Spleen (tissue), 11 donors: ENCODE results near the gene GCNT3. TPM values are rescaled to one million over a fixed set of nuclear protein-coding genes. Genes with fewer than 3 reads are reported as not detected.

Source experiments
- DNase-seq: peaks from one replicate; pipeline ENCODE4 v3.0.0-alpha.2; 2020
- H3K27ac ChIP-seq, 8 donors: fragments of 200-600 bp; sonication (generic) in 7 of 8; 1 replicate in 4 of 8; 2 replicates in 4 of 8; pipeline versions ENCODE4 v1.5.0 to v1.8.0; 2016 to 2021; ENCODE audit warnings: inconsistent platforms in 4 of 8, mild to moderate bottlenecking in 4 of 8, moderate library complexity in 1 of 8
- H3K27me3 ChIP-seq, 7 donors: fragments of 200-600 bp; sonication (generic) in 6 of 7; replicated peaks in 1 of 7; 1 replicate in 4 of 7; 2 replicates in 3 of 7; pipeline versions ENCODE4 v1.5.0 to v1.8.0; 2016 to 2021; ENCODE audit warnings: inconsistent platforms in 3 of 7, mild to moderate bottlenecking in 1 of 7
- H3K36me3 ChIP-seq, 6 donors: fragments of 200-600 bp; sonication (generic) in 5 of 6; 1 replicate in 4 of 6; 2 replicates in 2 of 6; pipeline versions ENCODE4 v1.5.0 to v1.8.0; 2016 to 2021; ENCODE audit warnings: inconsistent platforms in 2 of 6
- H3K4me1 ChIP-seq, 6 donors: fragments of 200-600 bp; sonication (generic) in 5 of 6; 1 replicate in 3 of 6; 2 replicates in 3 of 6; pipeline versions ENCODE4 v1.5.0 to v1.8.0; 2016 to 2021; ENCODE audit warnings: inconsistent platforms in 3 of 6
- H3K4me3 ChIP-seq, 8 donors: fragments of 200-600 bp; sonication (generic) in 7 of 8; 1 replicate in 4 of 8; 2 replicates in 4 of 8; pipeline versions ENCODE4 v1.5.0 to v1.8.0; 2016 to 2021; ENCODE audit warnings: inconsistent platforms in 4 of 8, mild to moderate bottlenecking in 4 of 8, moderate library complexity in 2 of 8
- H3K9me3 ChIP-seq, 8 donors: fragments of 200-600 bp; sonication (generic) in 7 of 8; 1 replicate in 4 of 8; 2 replicates in 4 of 8; pipeline versions ENCODE4 v1.5.0 to v1.8.0; 2016 to 2021; ENCODE audit warnings: inconsistent platforms in 4 of 8
- CTCF ChIP-seq, 11 experiments: fragments of 200-600 bp in 7 of 11; fragments of 450-650 bp in 4 of 11; sonication (generic) in 4 of 11; IDR thresholded peaks in 8 of 11; conservative IDR thresholded peaks in 3 of 11; 1 replicate in 7 of 11; 2 replicates in 4 of 11; pipeline versions ENCODE4 v1.4.0 to v1.8.0; 2016 to 2021; ENCODE audit warnings: antibody characterized with exemption in 11 of 11, inconsistent platforms in 4 of 11, mild to moderate bottlenecking in 1 of 11
- POLR2A ChIP-seq, 3 donors: fragments of 450-650 bp; IDR thresholded peaks; one replicate each; pipeline ENCODE4 v1.5.1; 2017; ENCODE audit warnings: antibody characterized with exemption in 3 of 3, mild to moderate bottlenecking in 1 of 3
- POLR2AphosphoS5 ChIP-seq, 3 donors: sonication (generic); formaldehyde crosslinking; IDR thresholded peaks; one replicate each; pipeline ENCODE4 v1.5.1; 2017; ENCODE audit warnings: antibody characterized with exemption in 3 of 3
- WGBS, 5 donors: extraction: QIAGEN DNeasy Blood & Tissue Kit in 3 of 5; methylation state at CpG; one replicate each; pipeline versions ENCODE4 v1.1.5 to v1.1.7; 2013 to 2018; 5-methylcytosine and 5-hydroxymethylcytosine counted together
- intact Hi-C: fragments of 100-400 bp; cut with DNase I; formaldehyde crosslinking; loops from one replicate; pipeline ENCODE4 v1.15.0; 2023; ENCODE audit warnings: low total_unique reads
- polyA plus RNA-seq, 3 donors: library from polyadenylated mRNA; stranded (reverse); fragments of 200-250 nt; gene quantifications; one replicate each; pipeline ENCODE4 v1.2.1, GENCODE V29; 2013
- total RNA-seq, 7 donors: library from RNA; depleted of rRNA in 3 of 7; stranded (reverse); fragments of >200 nt in 3 of 7; fragmentation: NEBNext Ultra II Directional in 4 of 7; extraction: Animal tissue kit (Norgen Biotek cat#: 25700) in 4 of 7; gene quantifications; one replicate each; pipeline versions ENCODE4 v1.1.0 to v1.2.1, GENCODE V29; 2016 to 2021
- donor health status: healthy with polysubstance abuse.
- donor health status: DM: no; HTN: no; CAD: no; lungs with moderate emphysema.
- donor health status: DM: no; HTN: no; CAD: no.
- donor health status: Bipolar disorder and iron deficiency.
- donor health status: healthy.
- donor health status: DM: no; HTN: no; CAD: no.
- donor health status: DM: yes; HTN: yes; CAD: no.

GCNT3 gene
- total and polyA plus RNA-seq, 10 donors = 0.15 to 1.4 (median 0.25) TPM; not detected in 4

- TF ChIP-seq POLR2A (IDR thresholded peaks at IDR 0.05) (peak in 2 of 3 donors; percentile 12 to 47), CTCF (IDR thresholded peaks at IDR 0.05 in 8 of 11, conservative IDR thresholded peaks at IDR 0.05 in 3 of 11) (peak in 1 of 11 experiments; percentile 16), POLR2AphosphoS5 (IDR thresholded peaks at IDR 0.05) (peak; percentile 90 to 97 (median 93))
- DNase-seq = peak; percentile 99
- H3K27me3 ChIP-seq = no peaks in the 10 kb centered on the region
- H3K4me1 ChIP-seq = peaks cover 14 to 48% (median 29%) of the 10 kb centered on the region in 6 donors
- H3K9me3 ChIP-seq = peaks cover 0 to 3% (median 0%) of the 10 kb centered on the region in 8 donors
- H3K27ac ChIP-seq = peak within 1 kb of the TSS; percentile 67 to 93 (median 87)
- peaks cover 3 to 49% (median 15%) of the 10 kb centered on the region in 6 donors for H3K36me3 ChIP-seq
- intact Hi-C loops = no loop called here
- peak within 1 kb of the TSS; percentile 58 to 96 (median 86) for H3K4me3 ChIP-seq
- WGBS, 5 donors = 0 to 1% (median 0%) methylated on average over 30 to 59 of the region's 59 CpGs
Measured at GRCh38 chr15:59656897-59657634, 45.5 kb downstream of the GCNT3 start, which contains the start of gene GTF2A2. GTF2A2 (minus strand) TSS chr15:59657515; CDS start chr15:59652277, 5,238 bp downstream.

- peaks cover 0 to 49% (median 18%) of the 10 kb centered on the region in 6 donors for H3K36me3 ChIP-seq
- H3K4me3 ChIP-seq = peak overlapping the region; percentile 58 to 96 (median 86)
- TF ChIP-seq POLR2A (IDR thresholded peaks at IDR 0.05) (no peak), POLR2AphosphoS5 (IDR thresholded peaks at IDR 0.05) (no peak), CTCF (IDR thresholded peaks at IDR 0.05 in 8 of 11, conservative IDR thresholded peaks at IDR 0.05 in 3 of 11) (peak in 1 of 11 experiments; percentile 1)
- H3K4me1 ChIP-seq = peaks cover 14 to 48% (median 29%) of the 10 kb centered on the region in 6 donors
- DNase-seq = peak; percentile 88
- WGBS, 5 donors = 41 to 47% (median 42%) methylated on average over 23 of the region's 23 CpGs
- no peaks in the 10 kb centered on the region for H3K27me3 ChIP-seq
- peak overlapping the region; percentile 67 to 93 (median 87) for H3K27ac ChIP-seq
- intact Hi-C loops = no loop called here
- H3K9me3 ChIP-seq = no peaks in the 10 kb centered on the region
Measured at GRCh38 chr15:59657635-59658125, 46.1 kb downstream of the GCNT3 start.

GRCh38 chr15:59659366-59659765 is 47.8 kb downstream of the GCNT3 start:
- WGBS, 5 donors = 76 to 93% (median 81%) methylated on average over 1 of the region's 1 CpG
- intact Hi-C loops = no loop called here
- H3K27me3 ChIP-seq = no peaks in the 10 kb centered on the region

More at GRCh38 chr15:59659366-59659765, 47.8 kb downstream of the GCNT3 start:
- no peak for DNase-seq
- Histone ChIP-seq H3K9me3 (no peaks in the 10 kb centered on the region), H3K4me1 (peaks cover 14 to 36% (median 27%) of the 10 kb centered on the region in 6 donors), H3K4me3 (no peak overlapping the region), H3K27ac (no peak overlapping the region), H3K36me3 (peaks cover 0 to 58% (median 29%) of the 10 kb centered on the region in 6 donors)
- TF ChIP-seq POLR2AphosphoS5 (IDR thresholded peaks at IDR 0.05) = no peak
- no peak for TF ChIP-seq POLR2A (IDR thresholded peaks at IDR 0.05)
- no peak for TF ChIP-seq CTCF (IDR thresholded peaks at IDR 0.05 in 8 of 11, conservative IDR thresholded peaks at IDR 0.05 in 3 of 11)
